ENCODE results near the gene ARHGEF6. TPM values are rescaled to one million over a fixed set of nuclear protein-coding genes. Genes with fewer than 3 reads are reported as not detected.

ARHGEF6 gene
- total and polyA plus RNA-seq, 8 donors: 1.7 to 22.9 (median 8.1) TPM

DNA sequence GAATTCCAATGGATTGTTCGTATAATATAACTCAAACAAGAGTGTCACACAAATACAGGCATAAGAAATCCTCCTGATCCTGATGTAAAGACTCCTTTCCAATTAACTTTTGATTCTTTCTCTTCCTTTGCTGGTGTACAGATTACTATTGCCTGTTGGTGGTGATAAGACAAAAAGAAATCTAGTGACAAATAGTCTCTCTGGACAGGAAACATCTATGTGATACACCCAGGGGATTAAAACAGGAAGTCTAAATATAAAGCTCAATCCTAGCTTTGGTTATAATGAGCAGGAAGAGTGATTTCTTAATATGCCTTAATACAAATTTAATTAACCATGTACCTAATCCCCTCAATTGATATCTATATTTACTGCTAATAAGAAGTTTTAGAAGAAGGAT is 45.1 kb downstream of the ARHGEF6 start:
- no peak for DNase-seq
- Histone ChIP-seq H3K9me3 (no peaks in the 10 kb centered on the region), H3K36me3 (no peaks in the 10 kb centered on the region), H3K27me3 (peaks cover 0 to 5% (median 0%) of the 10 kb centered on the region in 3 donors), H3K4me3 (no peak overlapping the region), H3K27ac (no peak overlapping the region), H3K4me1 (no peaks in the 10 kb centered on the region)
- TF ChIP-seq, protein P1, sequence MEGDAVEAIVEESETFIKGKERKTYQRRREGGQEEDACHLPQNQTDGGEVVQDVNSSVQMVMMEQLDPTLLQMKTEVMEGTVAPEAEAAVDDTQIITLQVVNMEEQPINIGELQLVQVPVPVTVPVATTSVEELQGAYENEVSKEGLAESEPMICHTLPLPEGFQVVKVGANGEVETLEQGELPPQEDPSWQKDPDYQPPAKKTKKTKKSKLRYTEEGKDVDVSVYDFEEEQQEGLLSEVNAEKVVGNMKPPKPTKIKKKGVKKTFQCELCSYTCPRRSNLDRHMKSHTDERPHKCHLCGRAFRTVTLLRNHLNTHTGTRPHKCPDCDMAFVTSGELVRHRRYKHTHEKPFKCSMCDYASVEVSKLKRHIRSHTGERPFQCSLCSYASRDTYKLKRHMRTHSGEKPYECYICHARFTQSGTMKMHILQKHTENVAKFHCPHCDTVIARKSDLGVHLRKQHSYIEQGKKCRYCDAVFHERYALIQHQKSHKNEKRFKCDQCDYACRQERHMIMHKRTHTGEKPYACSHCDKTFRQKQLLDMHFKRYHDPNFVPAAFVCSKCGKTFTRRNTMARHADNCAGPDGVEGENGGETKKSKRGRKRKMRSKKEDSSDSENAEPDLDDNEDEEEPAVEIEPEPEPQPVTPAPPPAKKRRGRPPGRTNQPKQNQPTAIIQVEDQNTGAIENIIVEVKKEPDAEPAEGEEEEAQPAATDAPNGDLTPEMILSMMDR (IDR thresholded peaks at IDR 0.05): no peak
- TF ChIP-seq POLR2A (IDR thresholded peaks at IDR 0.05) (no peak), EP300 (IDR thresholded peaks at IDR 0.05) (no peak), POLR2AphosphoS5 (IDR thresholded peaks at IDR 0.05) (no peak)
- intact Hi-C loops (cut with DNase I; ENCODE audit: low total_unique reads): no loop called here
- 67 to 89% (median 82%) methylated on average over 1 of the region's 1 CpG for WGBS, 5 donors

DNA sequence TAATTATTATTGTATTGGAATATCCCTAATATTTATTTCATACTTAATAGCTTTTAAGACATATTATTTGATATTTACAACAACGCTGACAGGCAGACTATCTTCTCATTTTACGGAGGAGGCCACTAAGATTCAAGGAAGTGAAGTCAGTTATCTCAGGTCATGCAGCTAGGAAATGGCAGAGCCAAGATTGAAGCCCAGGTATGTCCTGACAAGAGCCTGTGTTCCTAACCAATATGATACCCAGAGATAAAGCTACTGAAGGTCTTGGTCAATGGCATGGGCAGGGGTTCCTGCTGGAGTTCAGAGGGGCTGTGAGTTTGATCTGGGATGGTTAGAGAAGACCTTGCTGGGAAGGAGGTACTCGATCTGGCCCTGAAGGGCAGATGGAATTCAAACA is 47.1 kb downstream of the ARHGEF6 start:
- TF ChIP-seq POLR2AphosphoS5 (IDR thresholded peaks at IDR 0.05): no peak
- no peak for TF ChIP-seq EP300 (IDR thresholded peaks at IDR 0.05)
- peaks cover 0 to 5% (median 0%) of the 10 kb centered on the region in 3 donors for H3K27me3 ChIP-seq
- intact Hi-C loops (cut with DNase I; ENCODE audit: low total_unique reads): no loop called here
- no peaks in the 10 kb centered on the region for H3K9me3 ChIP-seq
- no peaks in the 10 kb centered on the region for H3K36me3 ChIP-seq
- 63 to 91% (median 83%) methylated on average over 3 of the region's 3 CpGs for WGBS, 5 donors
- no peaks in the 10 kb centered on the region for H3K4me1 ChIP-seq
- H3K27ac ChIP-seq: no peak overlapping the region
- no peak overlapping the region for H3K4me3 ChIP-seq
- DNase-seq: no peak

DNA sequence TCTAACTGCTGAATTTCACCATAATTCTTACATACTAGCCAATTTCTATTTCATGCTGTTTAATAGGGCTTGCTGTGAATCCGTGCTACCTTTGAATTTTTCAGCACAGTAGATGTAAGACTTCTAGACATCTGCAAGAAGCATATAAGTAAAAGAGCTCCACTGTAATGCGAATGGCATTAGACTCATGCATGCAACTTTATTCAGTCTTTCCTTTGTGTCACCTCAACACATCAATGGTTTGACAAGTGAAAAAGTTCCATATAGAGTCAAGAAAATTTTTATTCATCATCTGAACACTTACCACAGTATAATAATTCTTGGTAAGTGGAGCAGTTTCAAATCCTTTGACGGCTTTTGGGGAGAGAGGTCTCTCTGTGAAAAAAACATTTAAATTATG is 48.9 kb downstream of the ARHGEF6 start:
- WGBS, 5 donors: 70 to 96% (median 93%) methylated on average over 3 of the region's 3 CpGs

DNA sequence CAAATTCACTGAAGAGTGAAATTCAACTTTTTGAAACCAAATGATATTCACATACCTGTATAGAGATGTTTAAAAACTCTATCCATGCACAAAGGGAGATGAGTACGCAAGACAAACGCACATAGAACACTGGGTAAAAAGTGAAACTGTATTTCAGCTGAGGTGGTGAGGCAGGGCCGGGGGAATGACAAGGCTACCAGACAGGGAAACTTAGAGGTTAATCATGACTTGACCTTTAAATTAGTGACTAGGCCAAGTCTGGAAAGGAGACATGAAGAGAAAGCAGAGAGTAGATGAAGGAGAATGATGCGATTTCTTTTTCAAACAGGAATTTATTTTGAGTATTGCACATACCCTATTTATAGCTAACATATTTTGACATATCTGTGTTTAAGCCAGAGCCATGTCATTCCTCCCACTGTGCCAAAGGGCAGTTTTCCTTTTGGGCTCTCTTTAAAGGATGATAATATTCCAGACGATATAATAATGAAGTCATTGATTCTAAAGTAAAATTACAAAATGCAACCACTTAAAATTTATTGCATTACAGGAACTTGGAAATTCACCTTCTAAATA is 49.4 kb downstream of the ARHGEF6 start:
- no peak overlapping the region for H3K4me3 ChIP-seq
- peaks cover 0 to 5% (median 0%) of the 10 kb centered on the region in 3 donors for H3K27me3 ChIP-seq
- no peak overlapping the region for H3K27ac ChIP-seq
- intact Hi-C loops (cut with DNase I; ENCODE audit: low total_unique reads): no loop called here
- no peaks in the 10 kb centered on the region for H3K9me3 ChIP-seq
- H3K4me1 ChIP-seq: no peaks in the 10 kb centered on the region
- H3K36me3 ChIP-seq: no peaks in the 10 kb centered on the region
- TF ChIP-seq EP300 (IDR thresholded peaks at IDR 0.05) (no peak), POLR2AphosphoS5 (IDR thresholded peaks at IDR 0.05) (no peak)
- WGBS, 5 donors: 71 to 79% (median 76%) methylated on average over 5 of the region's 5 CpGs
- no peak for DNase-seq

More for the DNA sequence above, 48.9 kb downstream of the ARHGEF6 start:
- intact Hi-C loops (cut with DNase I; ENCODE audit: low total_unique reads): no loop called here
- Histone ChIP-seq H3K9me3 (no peaks in the 10 kb centered on the region), H3K36me3 (no peaks in the 10 kb centered on the region), H3K4me3 (no peak overlapping the region), H3K4me1 (no peaks in the 10 kb centered on the region), H3K27ac (no peak overlapping the region), H3K27me3 (peaks cover 0 to 5% (median 0%) of the 10 kb centered on the region in 3 donors)
- no peak for TF ChIP-seq POLR2AphosphoS5 (IDR thresholded peaks at IDR 0.05)
- TF ChIP-seq, protein P1 (IDR thresholded peaks at IDR 0.05): no peak
- TF ChIP-seq EP300 (IDR thresholded peaks at IDR 0.05): no peak
- TF ChIP-seq POLR2A (IDR thresholded peaks at IDR 0.05): no peak
- no peak for DNase-seq

DNA sequence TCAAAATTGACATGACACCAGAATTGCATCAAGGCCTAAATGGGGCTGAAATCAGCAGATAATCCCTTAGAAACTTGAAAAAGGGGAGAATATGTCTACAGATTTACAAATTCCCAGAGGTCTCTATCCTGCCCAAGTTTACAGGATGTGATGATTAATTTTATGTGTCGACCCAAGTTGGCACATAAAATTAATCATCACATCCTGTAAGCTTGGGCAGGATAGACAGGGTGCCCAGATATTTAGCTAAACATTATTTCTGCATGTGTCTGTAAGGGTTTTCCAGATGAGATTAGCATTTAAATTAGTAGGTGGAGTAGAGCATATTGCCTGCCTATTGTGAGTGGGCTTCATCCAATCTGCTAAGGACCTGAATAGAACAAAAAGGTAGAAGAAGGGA is 52.3 kb downstream of the ARHGEF6 start:
- TF ChIP-seq, protein P1 (IDR thresholded peaks at IDR 0.05): no peak
- no peak for TF ChIP-seq EP300 (IDR thresholded peaks at IDR 0.05)
- TF ChIP-seq POLR2A (IDR thresholded peaks at IDR 0.05): no peak
- no peak for TF ChIP-seq POLR2AphosphoS5 (IDR thresholded peaks at IDR 0.05)
- Histone ChIP-seq H3K27ac (no peak overlapping the region), H3K9me3 (no peaks in the 10 kb centered on the region), H3K4me1 (no peaks in the 10 kb centered on the region), H3K27me3 (no peaks in the 10 kb centered on the region), H3K36me3 (no peaks in the 10 kb centered on the region), H3K4me3 (no peak overlapping the region)
- intact Hi-C loops (cut with DNase I; ENCODE audit: low total_unique reads): no loop called here
- WGBS, 5 donors: 35 to 74% (median 60%) methylated on average over 1 of the region's 1 CpG
- no peak for DNase-seq

Data from stomach (tissue), 9 donors.